ENCODE data around the gene KL.

DNA sequence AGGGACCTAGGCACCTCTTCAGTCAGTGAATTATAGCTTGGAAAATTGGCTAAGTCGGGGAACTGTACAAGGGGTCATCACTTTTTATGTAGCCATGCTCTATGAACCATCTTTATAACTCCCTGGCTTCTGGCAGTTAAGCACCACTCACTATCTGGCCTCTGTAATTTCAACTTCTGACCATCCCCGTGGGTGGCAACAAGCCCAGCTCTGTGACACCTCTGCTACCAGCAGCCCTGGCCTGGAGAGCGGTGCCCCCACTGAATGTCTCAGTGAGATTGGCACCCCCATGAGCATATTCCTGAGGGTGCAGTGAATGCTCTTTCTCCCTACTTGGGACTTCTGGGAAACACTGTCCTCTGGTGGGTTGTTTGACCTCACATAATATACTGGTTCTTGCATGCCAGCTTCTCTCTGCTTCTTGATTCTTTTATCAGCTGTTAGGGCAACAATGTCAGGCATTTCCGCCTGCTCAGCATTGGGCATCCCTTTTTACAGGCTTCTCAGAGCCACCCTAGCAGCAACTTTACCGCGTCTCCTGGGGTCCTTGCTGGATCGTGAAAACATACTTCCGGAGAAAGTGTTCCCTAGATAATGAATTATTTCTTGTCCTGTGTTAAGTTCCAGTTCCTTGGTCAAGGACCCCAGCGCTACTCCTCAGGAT, 10.4 kb downstream of the KL start:
- TF ChIP-seq, protein P1, sequence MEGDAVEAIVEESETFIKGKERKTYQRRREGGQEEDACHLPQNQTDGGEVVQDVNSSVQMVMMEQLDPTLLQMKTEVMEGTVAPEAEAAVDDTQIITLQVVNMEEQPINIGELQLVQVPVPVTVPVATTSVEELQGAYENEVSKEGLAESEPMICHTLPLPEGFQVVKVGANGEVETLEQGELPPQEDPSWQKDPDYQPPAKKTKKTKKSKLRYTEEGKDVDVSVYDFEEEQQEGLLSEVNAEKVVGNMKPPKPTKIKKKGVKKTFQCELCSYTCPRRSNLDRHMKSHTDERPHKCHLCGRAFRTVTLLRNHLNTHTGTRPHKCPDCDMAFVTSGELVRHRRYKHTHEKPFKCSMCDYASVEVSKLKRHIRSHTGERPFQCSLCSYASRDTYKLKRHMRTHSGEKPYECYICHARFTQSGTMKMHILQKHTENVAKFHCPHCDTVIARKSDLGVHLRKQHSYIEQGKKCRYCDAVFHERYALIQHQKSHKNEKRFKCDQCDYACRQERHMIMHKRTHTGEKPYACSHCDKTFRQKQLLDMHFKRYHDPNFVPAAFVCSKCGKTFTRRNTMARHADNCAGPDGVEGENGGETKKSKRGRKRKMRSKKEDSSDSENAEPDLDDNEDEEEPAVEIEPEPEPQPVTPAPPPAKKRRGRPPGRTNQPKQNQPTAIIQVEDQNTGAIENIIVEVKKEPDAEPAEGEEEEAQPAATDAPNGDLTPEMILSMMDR (IDR thresholded peaks at IDR 0.05), result no peak
- TF ChIP-seq ZNF138 (CRISPR knock-in tag; conservative IDR thresholded peaks at IDR 0.05) (no peak), ZBTB21 (CRISPR knock-in tag; IDR thresholded peaks at IDR 0.05; ENCODE audit: borderline replicate concordance) (no peak), GABPB1 (CRISPR knock-in tag; IDR thresholded peaks at IDR 0.05) (no peak), FOXK1 (CRISPR knock-in tag; IDR thresholded peaks at IDR 0.05) (no peak), FOXJ3 (CRISPR knock-in tag; IDR thresholded peaks at IDR 0.05; ENCODE audit: borderline replicate concordance) (no peak), IRF2 (CRISPR knock-in tag; IDR thresholded peaks at IDR 0.05; ENCODE audit: borderline replicate concordance, low read depth) (no peak)
- TF ChIP-seq, protein P2, sequence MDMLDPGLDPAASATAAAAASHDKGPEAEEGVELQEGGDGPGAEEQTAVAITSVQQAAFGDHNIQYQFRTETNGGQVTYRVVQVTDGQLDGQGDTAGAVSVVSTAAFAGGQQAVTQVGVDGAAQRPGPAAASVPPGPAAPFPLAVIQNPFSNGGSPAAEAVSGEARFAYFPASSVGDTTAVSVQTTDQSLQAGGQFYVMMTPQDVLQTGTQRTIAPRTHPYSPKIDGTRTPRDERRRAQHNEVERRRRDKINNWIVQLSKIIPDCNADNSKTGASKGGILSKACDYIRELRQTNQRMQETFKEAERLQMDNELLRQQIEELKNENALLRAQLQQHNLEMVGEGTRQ (CRISPR knock-in tag; IDR thresholded peaks at IDR 0.05), result no peak
- TF ChIP-seq, protein P3, sequence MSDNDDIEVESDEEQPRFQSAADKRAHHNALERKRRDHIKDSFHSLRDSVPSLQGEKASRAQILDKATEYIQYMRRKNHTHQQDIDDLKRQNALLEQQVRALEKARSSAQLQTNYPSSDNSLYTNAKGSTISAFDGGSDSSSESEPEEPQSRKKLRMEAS (CRISPR knock-in tag; IDR thresholded peaks at IDR 0.05), result no peak
- TF ChIP-seq, protein P4, sequence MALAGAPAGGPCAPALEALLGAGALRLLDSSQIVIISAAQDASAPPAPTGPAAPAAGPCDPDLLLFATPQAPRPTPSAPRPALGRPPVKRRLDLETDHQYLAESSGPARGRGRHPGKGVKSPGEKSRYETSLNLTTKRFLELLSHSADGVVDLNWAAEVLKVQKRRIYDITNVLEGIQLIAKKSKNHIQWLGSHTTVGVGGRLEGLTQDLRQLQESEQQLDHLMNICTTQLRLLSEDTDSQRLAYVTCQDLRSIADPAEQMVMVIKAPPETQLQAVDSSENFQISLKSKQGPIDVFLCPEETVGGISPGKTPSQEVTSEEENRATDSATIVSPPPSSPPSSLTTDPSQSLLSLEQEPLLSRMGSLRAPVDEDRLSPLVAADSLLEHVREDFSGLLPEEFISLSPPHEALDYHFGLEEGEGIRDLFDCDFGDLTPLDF (CRISPR knock-in tag; IDR thresholded peaks at IDR 0.05), result no peak
- TF ChIP-seq, protein P5, sequence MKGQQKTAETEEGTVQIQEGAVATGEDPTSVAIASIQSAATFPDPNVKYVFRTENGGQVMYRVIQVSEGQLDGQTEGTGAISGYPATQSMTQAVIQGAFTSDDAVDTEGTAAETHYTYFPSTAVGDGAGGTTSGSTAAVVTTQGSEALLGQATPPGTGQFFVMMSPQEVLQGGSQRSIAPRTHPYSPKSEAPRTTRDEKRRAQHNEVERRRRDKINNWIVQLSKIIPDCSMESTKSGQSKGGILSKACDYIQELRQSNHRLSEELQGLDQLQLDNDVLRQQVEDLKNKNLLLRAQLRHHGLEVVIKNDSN (CRISPR knock-in tag; IDR thresholded peaks at IDR 0.05), result no peak
